ENCODE measurements around the gene FAM241A.

Gene FAM241A

DNA sequence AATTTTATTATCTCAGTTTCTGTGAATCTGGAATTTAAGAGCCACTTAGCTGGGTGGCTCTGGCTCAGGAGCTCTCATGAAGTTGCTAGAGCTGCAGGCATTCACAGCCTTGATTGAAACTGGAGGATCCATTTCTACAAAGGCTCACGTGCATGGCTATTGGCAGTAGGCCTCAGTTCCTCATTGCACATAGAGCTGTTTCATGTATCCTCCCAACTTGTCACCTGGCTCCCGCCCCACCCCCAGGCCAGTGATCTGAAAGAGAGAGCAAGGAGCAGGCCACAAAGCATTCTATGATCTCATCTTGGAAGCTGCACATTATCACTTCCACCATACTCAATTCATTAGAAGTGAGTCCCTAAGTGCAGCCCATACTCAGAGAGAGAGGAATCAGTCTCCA is 67.8 kb downstream of the FAM241A start:
- in situ Hi-C loops (cut with MboI; ENCODE audit: low sequenced_read_pairs) = no loop called here

DNA sequence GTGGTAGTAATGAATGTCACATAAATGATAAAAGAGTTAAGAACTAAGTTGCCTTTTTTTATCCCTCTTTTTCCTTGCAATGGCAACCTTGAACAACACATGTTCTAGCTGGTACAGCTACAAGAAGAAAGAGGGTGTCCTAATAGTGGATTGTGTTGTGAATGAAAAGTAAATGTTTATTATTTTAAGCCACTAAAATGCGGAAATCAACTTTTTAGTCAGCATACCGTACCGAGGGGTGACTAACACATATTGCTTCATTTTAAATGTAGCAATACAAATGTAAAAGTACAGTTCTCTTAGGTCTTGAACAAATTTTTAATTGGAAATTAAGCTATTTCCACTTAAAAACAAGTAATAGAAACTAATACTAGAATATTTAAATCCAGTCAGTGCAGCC is 68.6 kb downstream of the FAM241A start:
- in situ Hi-C loops (cut with MboI; ENCODE audit: low sequenced_read_pairs) = no loop called here

DNA sequence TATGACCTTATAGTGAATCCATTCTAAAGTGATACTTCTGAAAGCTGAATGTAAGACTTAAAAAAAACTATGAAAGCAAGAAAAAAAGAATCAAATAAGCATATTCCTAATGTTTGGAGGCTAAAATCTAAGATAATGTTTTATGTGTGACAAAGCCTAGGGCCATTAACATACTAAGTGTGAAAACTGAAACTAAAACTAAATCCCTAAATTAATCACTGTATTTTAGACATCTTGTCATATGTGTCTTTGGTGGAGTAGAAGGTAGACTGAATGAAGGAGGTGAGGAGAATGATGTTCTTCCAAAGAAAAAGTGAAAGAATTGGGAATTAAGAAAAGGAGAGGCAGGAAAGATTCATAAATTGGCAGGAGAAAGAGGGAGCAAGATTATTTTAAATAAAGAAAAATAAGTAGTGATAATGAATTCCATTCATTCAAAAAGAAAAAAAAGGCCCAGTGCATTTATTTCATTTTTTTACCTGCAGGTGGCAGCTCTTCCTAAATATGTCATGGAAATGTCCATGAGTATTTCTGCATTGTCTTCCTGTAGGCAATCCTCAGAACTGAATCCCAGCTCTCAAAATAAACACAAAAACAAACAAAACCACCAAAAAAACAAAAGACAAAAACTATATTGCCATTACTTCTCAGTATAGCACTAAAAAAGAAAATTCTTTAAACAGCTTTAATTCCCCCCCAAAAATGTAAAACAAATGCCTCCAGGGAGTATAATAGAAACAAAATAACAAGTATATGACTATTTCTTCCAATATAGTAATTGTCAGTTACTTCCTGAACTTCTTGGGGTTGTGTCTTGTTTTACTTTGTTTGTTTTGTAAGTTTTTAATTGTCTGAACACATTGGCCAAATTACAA is 69.4 kb downstream of the FAM241A start:
- in situ Hi-C loops (cut with MboI; ENCODE audit: low sequenced_read_pairs) = no loop called here

DNA sequence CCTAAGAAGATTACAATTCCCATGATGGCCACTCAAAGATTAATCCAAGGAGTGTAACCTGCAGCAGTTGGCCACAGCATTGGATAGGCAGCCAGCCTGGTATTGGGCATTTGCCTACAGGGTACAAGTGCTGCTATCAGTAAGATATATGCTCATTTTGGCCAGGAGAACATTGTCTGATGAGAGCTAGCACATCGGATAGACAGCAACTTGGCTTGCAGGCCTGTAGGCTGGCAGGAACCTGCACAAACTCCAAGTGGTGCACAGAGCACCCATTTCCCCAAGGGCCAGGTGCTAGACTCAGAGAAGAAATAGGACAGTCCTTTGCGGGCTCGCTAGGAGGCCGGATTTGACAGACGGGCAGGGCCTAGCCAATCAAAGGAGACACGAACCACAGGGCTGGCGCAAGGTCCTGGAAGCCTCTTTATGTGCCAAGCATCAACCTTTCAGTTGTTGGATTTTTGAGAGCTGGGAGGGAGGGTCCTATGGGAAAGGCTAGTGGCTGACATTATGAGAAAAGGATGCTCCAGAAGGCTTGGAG is 74.6 kb downstream of the FAM241A start:
- in situ Hi-C loops (cut with MboI; ENCODE audit: low sequenced_read_pairs) = no loop called here

DNA sequence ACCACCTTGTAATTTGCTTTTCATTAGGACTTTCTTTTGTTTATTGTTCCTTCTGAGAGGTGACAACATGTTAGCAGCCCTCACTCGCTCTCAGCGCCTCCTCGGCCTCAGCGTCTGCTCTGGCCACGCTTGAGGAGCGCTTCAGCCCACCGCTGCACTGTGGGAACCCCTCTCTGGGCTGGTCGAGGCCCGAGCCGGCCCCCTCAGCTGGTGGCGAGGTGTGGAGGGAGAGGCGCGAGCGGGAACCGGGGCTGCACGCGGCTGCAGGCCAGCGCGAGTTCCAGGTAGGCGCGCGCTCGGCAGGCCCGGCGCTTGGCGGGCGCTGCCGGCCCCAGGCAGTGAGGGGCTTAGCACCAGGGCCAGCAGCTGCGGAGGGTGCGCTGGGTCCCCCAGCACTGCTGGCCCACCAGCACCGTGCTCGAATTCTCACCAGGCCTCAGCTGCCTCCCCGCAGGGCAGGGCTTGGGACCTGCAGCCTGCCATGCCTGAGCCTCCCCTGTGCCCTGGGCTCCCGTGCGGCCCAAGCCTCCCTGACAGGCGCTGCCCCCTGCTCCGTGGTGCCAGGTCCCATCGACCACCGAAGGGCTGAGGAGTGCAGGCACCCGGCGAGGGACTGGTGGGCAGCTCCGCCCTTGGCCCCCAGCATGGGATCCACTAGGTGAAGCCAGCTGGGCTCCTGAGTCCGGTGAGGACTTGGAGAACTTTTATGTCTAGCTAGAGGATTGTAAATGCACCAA is 77.1 kb downstream of the FAM241A start:
- in situ Hi-C loops (cut with MboI; ENCODE audit: low sequenced_read_pairs) = no loop called here

DNA sequence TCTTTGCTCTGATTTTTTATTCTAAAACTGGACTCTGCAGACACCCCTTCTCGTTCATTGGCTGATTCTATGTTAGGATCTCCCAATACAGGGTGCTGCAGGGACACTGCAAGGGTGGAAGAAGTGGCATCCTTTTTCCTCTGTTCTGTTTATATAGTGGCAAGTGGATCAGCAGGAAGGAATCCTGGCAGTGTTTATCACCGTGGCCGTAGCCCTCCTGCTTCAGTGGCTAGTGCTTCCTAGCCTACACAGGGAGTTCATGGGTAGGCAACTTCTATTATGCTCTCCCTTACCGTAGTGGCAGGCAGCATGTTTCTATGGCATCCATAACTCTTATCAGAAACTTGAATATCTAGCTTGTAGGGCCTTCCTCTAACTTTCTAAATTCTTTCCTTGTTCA is 79.9 kb downstream of the FAM241A start:
- in situ Hi-C loops (cut with MboI; ENCODE audit: low sequenced_read_pairs) = no loop called here

DNA sequence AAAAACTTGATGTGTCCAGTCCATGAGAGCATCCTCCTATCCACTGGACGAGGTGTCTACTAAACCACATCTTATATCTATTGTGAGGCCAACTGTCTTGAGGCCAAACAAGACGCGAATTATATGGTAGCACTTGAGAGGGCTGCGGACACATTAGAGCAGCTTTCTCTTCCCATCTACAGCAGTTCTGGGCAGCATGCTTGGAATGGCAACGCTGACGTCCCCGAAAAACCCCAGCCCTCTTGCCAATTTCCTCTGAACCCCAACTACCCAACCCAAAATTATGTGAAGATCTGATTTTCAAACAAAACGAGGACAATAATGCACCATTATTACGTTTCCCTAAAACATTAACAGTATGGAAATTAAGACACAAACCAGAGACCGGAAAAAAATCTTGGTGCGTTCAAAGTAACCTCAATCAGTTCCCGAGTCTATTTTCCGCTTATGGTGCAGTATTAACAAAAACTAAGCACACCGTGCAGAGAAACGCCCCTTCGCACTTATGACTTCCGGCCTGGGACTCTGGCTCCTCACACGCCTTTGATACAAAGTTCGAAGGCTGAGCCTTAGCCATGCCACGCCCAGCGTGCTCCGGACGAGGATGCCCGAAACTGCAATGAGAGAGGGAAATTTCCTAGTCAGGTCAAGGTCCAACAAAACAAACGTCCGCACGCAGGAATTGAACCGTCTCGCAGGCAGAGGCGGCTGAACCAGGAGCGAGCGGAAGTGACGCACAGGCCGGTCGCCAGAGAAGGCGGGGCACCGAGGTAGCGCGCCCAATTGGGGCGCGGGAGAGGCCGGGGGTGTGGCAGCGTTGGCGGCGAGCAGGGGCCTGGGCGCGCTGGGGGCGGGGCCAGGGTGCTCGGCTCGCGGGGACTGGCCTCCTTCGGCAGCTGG is 85.9 kb downstream of the FAM241A start:
- in situ Hi-C loops (cut with MboI; ENCODE audit: low sequenced_read_pairs) = no loop called here

DNA sequence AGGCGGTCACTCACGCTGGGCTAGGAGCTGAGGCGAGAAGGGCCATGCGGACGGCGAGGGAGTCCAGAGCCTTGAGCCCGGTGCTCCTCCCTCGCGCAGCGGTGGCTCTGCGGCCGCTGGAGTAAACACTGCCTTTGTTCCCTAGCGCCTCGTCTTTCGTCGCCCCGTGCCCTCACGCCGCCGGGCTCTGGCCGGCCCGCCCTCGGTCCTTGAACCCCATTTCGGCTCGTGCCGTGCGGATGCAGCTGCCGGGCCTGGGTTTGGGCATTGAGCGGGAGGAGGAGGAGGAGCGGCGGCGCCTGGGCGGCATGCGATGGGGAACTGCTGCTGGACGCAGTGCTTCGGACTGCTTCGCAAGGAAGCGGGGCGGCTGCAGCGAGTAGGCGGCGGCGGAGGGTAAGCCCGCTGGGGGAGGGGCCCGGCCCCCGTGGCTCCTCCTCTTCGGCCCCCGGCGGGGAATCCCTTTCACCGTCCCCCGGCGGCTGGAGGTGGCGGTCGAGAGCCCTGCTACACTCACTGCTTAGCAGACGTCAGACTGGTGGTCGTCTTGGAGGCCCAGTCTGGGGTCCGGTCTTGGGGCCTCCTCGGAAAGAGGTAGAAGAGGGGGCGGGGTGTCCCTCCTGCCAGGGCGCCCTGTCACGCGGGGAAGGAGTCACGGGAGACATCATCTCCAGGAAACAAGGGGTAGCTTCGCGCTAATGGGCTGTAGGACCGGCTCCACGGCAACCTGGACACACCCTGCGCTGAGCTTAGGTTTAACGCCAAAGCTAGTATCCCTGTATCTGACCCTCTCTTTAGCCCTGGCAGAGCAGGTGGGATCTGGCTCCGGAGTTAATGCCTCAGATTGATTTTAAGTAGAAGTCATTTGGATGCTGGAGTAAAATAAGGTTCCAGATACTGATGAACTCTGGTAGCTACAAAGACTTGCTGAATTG is 86.8 kb downstream of the FAM241A start, which contains the start of gene AP1AR:
Gene AP1AR (plus strand): TSS at position 9 of the 935 bp plus-strand sequence. CDS start 305 bp downstream, at position 314.
- in situ Hi-C loops (cut with MboI; ENCODE audit: low sequenced_read_pairs) = no loop called here

DNA sequence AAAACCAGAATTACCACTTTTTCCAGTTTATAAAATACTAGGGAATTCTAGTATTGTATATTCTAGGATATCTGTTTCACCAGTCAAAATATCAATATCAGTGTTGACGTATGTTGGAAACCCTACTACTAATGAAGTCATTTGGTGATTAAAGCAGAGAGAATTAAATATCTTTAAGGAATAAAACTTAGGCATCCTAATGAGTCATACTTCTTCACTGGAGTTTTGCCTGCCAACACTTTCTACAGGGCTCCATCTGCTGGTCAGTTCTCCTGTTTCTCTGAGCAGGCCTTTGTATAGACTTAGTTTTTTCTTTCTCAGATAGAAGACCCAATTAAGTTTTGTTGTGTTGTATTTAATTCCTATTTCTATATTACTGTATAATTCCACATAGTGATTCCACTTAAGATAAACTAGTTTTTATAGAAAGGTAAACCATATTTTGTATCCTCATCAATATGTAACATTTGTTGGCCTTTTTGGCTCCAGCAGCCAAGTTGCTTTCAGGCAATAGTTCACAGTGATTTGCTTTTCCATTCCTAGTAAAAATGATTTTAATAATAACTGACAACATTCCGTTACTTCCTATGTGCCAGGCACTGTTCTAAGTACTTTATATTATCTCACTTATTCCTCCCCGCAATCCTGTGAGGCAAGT is 89.8 kb downstream of the FAM241A start:
- in situ Hi-C loops (cut with MboI; ENCODE audit: low sequenced_read_pairs) = no loop called here

DNA sequence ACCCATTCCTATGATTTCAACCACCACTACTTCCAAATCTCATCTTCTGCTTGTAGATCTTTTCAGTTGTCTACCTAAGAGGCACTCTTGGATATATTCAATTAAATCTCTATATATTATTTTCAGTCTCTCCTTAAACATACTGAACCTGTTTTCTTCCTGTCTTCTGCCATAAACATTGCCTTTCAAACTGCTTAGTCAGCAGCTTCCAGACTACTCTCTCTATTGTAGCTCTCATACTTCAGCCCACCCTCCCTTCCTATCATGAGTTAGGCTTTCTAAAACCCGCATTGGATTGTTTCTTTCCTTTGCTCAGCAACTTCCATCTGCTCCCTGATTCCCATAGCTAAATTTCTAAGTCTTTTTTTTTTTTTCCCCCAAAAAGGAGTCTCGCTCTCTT is 90.8 kb downstream of the FAM241A start:
- in situ Hi-C loops (cut with MboI; ENCODE audit: low sequenced_read_pairs) = no loop called here

DNA sequence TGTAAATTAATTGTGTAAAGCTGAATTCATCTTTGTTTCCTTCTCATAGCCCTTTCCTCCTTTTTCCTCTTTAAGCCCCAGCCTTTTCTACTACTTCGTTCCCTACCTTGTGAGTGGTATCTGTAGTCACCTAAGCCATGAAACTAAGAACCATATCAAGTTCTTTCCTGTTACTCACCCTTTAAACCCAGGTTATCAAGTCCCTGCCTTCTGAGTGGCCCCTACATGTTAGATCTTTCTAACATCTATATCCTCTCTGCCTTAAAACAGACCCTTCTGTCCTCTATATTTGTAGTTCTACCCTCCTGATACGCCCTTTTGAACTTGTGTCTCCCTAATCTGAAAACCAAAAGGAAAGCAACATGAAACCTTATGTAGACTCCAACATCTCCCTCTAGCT is 93.6 kb downstream of the FAM241A start:
- in situ Hi-C loops (cut with MboI; ENCODE audit: low sequenced_read_pairs) = no loop called here

Data from hTERT RPE-1 (cell line).